GM12878 (cell line): Measurements from ENCODE around the gene CFAP92. TPM values are rescaled to one million over a fixed set of nuclear protein-coding genes. Genes with fewer than 3 reads are reported as not detected.

Experiments used
- CBX3 ChIP-seq: fragments of 200-600 bp; sonication (generic); IDR thresholded peaks from 2 replicates; pipeline ENCODE4 v1.6.1; 2016; ENCODE audit warnings: low read depth, borderline replicate concordance
- PAX8 ChIP-seq: fragments of 450-650 bp; IDR thresholded peaks from 2 replicates; pipeline ENCODE4 v1.6.1; 2017; ENCODE audit warnings: mild to moderate bottlenecking, moderate library complexity
- polyA plus RNA-seq, 11 experiments: library from polyadenylated mRNA; depleted of rRNA in 4 of 11; unstranded in 6 of 11; stranded (reverse) in 5 of 11; fragments of >200 nt; fragmentation: Nextera tagmentation in 4 of 11; fragmentation: Illumina TruSeq in 1 of 11; extraction: Ambion mirVana in 4 of 11; extraction: Trizol in 1 of 11; gene quantifications; 1 replicate in 1 of 11; 2 replicates in 10 of 11; pipeline versions ENCODE4 v1.2.1 to v1.2.3, GENCODE V29; 2011 to 2016; ENCODE audit warnings: inconsistent platforms in 2 of 11, missing spikeins in 2 of 11, low read depth in 1 of 11
- total RNA-seq, 4 experiments: library from RNA; depleted of rRNA in 3 of 4; stranded (reverse); fragments of >200 nt in 3 of 4; fragmentation: Illumina TruSeq in 1 of 4; extraction: Trizol in 1 of 4; gene quantifications; 2 replicates each; pipeline versions ENCODE4 v1.2.1 to v1.2.3, GENCODE V29; 2013 to 2021
- TF ChIP-seq, protein P1 (sequence below): fragments of 150-350 bp; IDR thresholded peaks from 2 replicates; pipeline ENCODE4 v1.6.1; 2016; ENCODE audit warnings: low read depth, low read length
- TF ChIP-seq, protein P2 (sequence below): IDR thresholded peaks from 2 replicates; pipeline ENCODE4 v1.6.1; 2011; ENCODE audit warnings: borderline replicate concordance, low read depth, mild to moderate bottlenecking, moderate library complexity, mixed read lengths, low read length; ENCODE audit not compliant: insufficient read depth; ENCODE audit errors: extremely low read length
- TF ChIP-seq, protein P3 (sequence below): IDR thresholded peaks from 2 replicates; pipeline ENCODE4 v1.6.1; 2012; ENCODE audit warnings: low read length, inconsistent platforms

The CFAP92 gene
- total and polyA plus RNA-seq, 10 of the 15 experiments (the other 5 are each of a cell fraction or from before 2014, with no cell fraction given) = 0.05 to 0.52 (median 0.14) TPM; not detected in 7

DNA sequence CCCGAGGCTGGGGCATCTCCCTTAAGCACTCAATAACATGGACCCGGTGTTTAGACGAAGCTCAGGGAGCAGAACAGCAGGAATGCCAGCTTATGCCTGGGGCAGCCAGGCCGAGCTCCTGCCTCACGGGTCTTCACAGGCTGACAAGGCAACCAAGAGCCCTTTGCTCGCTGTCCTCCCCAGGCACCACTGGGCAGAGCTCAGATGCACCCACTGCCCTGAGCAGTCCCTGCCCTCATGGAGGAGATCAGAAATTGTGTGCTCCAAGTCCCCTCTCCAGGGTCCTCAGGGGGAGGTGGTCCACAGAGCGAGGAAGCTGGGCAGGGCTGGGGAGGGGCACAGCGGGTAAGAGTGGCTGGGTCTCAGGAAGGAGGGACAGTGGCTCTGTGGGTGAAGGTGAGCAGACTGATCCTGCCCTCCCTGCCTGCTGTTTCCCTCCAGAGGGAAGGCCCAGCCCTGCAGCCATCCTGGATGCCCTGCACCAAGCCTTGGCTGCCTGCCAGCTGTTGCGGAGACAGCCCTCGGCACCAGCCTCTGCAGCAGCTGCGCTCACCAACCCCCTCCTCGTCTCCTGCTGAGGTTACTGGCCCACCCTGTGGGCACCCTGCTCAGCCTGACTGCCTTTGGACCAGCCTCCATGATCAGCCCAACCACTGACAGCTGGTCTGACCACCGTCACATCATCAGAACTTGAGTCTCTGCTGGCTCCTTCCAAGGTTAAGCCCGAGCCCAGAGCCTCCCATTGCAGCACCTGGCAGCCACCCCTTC lies 45.6 kb upstream of the CFAP92 start (continued):
- TF ChIP-seq, protein P1, sequence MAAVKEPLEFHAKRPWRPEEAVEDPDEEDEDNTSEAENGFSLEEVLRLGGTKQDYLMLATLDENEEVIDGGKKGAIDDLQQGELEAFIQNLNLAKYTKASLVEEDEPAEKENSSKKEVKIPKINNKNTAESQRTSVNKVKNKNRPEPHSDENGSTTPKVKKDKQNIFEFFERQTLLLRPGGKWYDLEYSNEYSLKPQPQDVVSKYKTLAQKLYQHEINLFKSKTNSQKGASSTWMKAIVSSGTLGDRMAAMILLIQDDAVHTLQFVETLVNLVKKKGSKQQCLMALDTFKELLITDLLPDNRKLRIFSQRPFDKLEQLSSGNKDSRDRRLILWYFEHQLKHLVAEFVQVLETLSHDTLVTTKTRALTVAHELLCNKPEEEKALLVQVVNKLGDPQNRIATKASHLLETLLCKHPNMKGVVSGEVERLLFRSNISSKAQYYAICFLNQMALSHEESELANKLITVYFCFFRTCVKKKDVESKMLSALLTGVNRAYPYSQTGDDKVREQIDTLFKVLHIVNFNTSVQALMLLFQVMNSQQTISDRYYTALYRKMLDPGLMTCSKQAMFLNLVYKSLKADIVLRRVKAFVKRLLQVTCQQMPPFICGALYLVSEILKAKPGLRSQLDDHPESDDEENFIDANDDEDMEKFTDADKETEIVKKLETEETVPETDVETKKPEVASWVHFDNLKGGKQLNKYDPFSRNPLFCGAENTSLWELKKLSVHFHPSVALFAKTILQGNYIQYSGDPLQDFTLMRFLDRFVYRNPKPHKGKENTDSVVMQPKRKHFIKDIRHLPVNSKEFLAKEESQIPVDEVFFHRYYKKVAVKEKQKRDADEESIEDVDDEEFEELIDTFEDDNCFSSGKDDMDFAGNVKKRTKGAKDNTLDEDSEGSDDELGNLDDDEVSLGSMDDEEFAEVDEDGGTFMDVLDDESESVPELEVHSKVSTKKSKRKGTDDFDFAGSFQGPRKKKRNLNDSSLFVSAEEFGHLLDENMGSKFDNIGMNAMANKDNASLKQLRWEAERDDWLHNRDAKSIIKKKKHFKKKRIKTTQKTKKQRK = no peak
- TF ChIP-seq, protein P2, sequence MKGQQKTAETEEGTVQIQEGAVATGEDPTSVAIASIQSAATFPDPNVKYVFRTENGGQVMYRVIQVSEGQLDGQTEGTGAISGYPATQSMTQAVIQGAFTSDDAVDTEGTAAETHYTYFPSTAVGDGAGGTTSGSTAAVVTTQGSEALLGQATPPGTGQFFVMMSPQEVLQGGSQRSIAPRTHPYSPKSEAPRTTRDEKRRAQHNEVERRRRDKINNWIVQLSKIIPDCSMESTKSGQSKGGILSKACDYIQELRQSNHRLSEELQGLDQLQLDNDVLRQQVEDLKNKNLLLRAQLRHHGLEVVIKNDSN = no peak
- TF ChIP-seq, protein P3, sequence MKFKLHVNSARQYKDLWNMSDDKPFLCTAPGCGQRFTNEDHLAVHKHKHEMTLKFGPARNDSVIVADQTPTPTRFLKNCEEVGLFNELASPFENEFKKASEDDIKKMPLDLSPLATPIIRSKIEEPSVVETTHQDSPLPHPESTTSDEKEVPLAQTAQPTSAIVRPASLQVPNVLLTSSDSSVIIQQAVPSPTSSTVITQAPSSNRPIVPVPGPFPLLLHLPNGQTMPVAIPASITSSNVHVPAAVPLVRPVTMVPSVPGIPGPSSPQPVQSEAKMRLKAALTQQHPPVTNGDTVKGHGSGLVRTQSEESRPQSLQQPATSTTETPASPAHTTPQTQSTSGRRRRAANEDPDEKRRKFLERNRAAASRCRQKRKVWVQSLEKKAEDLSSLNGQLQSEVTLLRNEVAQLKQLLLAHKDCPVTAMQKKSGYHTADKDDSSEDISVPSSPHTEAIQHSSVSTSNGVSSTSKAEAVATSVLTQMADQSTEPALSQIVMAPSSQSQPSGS = no peak
- no peak for TF ChIP-seq PAX8
- TF ChIP-seq CBX3 = no peak
